NCI-H82 treated with DMSO at 0.1 percent for 48 hours (cell line): ENCODE data around the gene SPRR4.

Experiments
- DNase-seq: peaks from one replicate; lab custom pipeline; 2025; ENCODE audit not compliant: unreplicated experiment; lab: John Stamatoyannopoulos, UW

SPRR4 gene

GRCh38 chr1:152970495-152970894 is at the start of gene SPRR4:
SPRR4 (plus strand) TSS chr1:152970648; CDS start chr1:152971891, 1,243 bp downstream.
- DNase-seq: no peak

- no peak for DNase-seq
These were observed 46.3 kb upstream of the SPRR4 start for GRCh38 chr1:152924191-152924590.

GRCh38 chr1:152926091-152926490 is 44.4 kb upstream of the SPRR4 start:
- no peak for DNase-seq

GRCh38 chr1:152928671-152929070 is 41.8 kb upstream of the SPRR4 start:
- no peak for DNase-seq

- no peak for DNase-seq
These were observed 38.2 kb upstream of the SPRR4 start for GRCh38 chr1:152932170-152932811.

GRCh38 chr1:152933196-152933595 is 37.3 kb upstream of the SPRR4 start:
- no peak for DNase-seq

GRCh38 chr1:152940614-152941013 is 29.8 kb upstream of the SPRR4 start:
- no peak for DNase-seq

- no peak for DNase-seq
These were observed 29.3 kb upstream of the SPRR4 start for GRCh38 chr1:152941037-152941711.

GRCh38 chr1:152942161-152942560 is 28.3 kb upstream of the SPRR4 start:
- DNase-seq: no peak

- DNase-seq: no peak
These were observed 24.2 kb upstream of the SPRR4 start for GRCh38 chr1:152946248-152946647.

GRCh38 chr1:152946651-152947256 is 23.7 kb upstream of the SPRR4 start, which contains the start of gene SPRR5:
SPRR5 (plus strand) TSS chr1:152947206; CDS start chr1:152948555, 1,349 bp downstream.
- no peak for DNase-seq

- DNase-seq: no peak
These were observed 18.7 kb upstream of the SPRR4 start for GRCh38 chr1:152951711-152952110.

- no peak for DNase-seq
These were observed 16.7 kb upstream of the SPRR4 start for GRCh38 chr1:152953761-152954160.

GRCh38 chr1:152954436-152954835 is 16.0 kb upstream of the SPRR4 start:
- no peak for DNase-seq

GRCh38 chr1:152957561-152957960 is 12.9 kb upstream of the SPRR4 start:
- DNase-seq: no peak

- no peak for DNase-seq
These were observed 11.2 kb upstream of the SPRR4 start for GRCh38 chr1:152959273-152959672.

GRCh38 chr1:152959801-152960451 is 10.5 kb upstream of the SPRR4 start:
- no peak for DNase-seq

GRCh38 chr1:152960452-152961044 is 9.9 kb upstream of the SPRR4 start:
- DNase-seq: no peak

GRCh38 chr1:152961226-152961891 is 9.1 kb upstream of the SPRR4 start:
- peak; percentile 17 for DNase-seq

GRCh38 chr1:152962876-152963415 is 7.5 kb upstream of the SPRR4 start:
- DNase-seq: no peak

GRCh38 chr1:152964536-152964935 is 5.9 kb upstream of the SPRR4 start:
- no peak for DNase-seq
